Measurements from ENCODE around the gene ZNF655.
A peak's percentile ranks its signal among the peaks of the same experiment; 100 is the strongest.
"Not testable (repeated sequence)": the region's sequence is repeated elsewhere in the genome, so short reads cannot be mapped to it uniquely, and the experiment has no call there.

ZNF655 gene, protein sequence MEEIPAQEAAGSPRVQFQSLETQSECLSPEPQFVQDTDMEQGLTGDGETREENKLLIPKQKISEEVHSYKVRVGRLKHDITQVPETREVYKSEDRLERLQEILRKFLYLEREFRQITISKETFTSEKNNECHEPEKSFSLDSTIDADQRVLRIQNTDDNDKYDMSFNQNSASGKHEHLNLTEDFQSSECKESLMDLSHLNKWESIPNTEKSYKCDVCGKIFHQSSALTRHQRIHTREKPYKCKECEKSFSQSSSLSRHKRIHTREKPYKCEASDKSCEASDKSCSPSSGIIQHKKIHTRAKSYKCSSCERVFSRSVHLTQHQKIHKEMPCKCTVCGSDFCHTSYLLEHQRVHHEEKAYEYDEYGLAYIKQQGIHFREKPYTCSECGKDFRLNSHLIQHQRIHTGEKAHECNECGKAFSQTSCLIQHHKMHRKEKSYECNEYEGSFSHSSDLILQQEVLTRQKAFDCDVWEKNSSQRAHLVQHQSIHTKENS

GRCh38 chr7:99558306-99559174 lies at the start of gene ZNF655:
TSS of gene ZNF655 (plus strand) at chr7:99558642. CDS start at chr7:99560560, 1,918 bp downstream.
- peak; percentile 94 for DNase-seq

DNA sequence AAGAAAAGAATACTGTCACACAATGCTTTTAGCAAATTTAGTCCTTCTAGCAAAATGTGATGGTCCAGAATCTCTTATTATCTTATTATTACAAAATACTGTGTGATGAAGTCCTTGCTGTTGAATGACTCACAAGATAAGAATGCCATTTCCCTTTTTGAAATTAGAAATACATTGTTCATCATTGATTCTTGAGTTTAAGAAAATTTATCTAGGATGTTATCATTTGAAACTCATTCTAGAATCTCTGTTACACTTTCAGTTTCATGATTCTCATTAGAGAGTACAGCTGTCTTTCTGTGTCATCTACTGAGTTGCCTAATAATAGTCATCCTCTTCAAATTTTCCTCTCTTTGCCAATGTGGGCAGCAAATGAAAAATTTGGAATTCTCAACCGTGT lies 44.4 kb upstream of the ZNF655 start:
- DNase-seq, result no peak

GRCh38 chr7:99521399-99521798 lies 37.0 kb upstream of the ZNF655 start:
- no peak for DNase-seq

DNA sequence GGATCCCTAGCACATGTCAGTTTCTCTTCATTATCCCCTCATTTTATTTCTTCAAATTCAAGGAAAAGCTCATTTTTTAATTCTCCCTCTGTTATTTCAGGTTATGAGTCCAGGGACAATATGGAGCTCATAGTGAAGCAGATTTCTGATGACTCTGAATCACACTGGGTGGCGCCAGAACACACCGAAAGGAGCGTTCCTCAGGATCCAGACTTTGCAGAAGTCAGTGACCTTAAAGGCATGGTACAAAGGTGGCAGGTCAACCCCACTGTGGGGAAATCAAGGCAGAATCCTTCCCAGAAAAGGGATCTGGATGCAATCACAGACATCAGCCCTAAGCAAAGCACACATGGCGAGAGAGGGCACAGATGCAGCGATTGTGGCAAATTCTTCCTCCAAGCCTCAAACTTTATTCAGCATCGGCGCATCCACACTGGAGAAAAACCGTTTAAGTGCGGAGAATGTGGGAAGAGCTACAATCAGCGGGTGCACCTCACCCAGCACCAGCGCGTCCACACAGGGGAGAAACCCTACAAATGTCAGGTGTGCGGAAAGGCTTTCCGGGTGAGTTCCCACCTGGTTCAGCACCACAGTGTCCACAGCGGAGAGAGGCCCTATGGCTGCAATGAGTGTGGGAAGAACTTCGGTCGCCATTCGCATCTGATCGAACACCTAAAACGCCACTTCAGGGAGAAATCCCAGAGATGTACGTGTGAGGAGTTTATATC lies 32.6 kb upstream of the ZNF655 start:
- peak; percentile 19 for DNase-seq

- DNase-seq, result no peak
These were observed 27.1 kb upstream of the ZNF655 start for GRCh38 chr7:99531354-99531765.

DNA sequence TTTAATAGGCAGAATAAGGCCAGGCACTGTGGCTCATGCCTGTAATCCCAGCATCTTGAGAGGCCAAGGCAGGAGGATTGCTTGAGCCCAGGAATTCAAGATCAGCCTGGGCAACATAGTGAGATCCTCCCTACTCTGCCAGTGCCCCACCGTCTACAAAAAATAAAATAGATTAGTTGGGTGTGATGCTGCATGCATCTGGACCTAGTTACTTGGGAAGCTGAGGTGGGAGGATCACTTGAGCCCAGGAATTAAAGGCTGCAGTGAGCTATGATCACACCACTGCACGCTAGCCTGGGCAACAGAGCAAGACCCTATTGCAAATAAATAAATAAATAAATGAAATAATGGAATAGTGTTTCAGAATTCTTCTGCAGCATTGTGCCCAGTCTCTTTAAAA lies 22.8 kb upstream of the ZNF655 start:
- DNase-seq, result no peak

- DNase-seq, result no peak
These were observed 19.1 kb upstream of the ZNF655 start for GRCh38 chr7:99539213-99539811.

DNA sequence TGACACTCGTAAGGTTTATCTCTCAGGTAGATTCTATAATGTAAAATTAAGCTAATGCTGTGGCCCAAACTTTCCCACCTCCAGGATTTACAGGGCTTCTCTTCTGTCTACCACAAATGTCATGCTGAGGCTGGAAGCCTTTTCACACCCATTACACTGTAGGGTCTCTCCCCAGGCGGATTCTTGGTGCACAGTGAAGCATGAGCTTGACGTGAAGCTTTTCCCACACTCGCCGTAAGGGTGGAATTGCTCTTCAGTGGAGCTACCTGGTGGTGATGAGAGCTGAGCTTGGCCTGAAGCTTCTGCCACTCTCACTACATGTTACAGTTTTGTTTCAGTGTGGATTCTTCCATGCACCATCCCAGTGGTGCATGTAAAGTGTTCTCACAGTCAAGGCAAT lies 17.9 kb upstream of the ZNF655 start:
- DNase-seq, result no peak

DNA sequence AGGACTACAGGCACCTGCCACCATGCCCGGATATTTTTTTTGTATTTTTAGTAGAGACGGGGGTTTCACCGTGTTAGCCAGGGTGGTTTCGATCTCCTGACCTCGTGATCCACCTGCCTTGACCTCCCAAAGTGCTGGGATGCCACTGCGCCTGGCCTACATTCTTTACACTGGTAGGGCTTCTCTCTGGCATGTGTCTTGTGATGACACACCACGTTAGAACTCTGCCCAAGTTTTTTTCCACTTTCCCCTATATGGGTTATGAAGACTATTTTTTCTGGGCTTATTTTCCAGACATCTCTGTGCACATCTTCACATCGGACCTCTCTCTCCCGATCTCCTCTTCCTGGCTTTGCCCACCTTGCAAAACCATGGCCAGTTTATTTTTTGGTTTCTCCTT lies 17.2 kb upstream of the ZNF655 start:
- DNase-seq, result no peak

DNA sequence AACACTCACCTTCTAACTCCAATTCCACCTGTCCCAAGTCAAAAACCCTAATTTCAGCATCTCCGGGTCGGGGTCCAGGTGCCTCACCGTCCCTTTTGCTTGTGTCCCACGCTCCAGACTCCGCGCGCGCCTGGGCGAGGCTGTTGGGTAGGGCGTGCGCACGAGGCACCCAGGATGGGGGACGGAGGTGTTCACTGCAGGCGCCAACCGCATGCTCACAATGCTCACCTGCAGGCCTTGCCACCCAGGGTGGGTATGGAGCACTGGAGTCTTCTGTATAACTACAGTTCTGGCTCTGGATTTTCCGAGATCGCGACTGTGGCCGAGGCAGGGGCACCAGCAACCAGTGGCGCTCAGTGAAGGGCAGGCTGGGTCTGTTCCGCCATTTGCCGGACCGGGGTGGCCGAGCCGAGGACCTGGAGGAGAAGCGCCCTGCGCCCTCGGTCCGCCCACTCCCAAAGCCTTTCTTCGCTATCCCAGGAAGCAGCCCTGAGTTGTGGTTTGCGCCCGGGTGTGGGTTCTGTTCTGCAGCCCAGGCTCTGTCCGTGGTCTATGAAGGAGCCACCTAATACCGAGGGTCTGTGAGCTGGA lies 15.3 kb upstream of the ZNF655 start:
- no peak for DNase-seq

- DNase-seq, result no peak
These were observed 14.5 kb upstream of the ZNF655 start for GRCh38 chr7:99543916-99544315.

DNA sequence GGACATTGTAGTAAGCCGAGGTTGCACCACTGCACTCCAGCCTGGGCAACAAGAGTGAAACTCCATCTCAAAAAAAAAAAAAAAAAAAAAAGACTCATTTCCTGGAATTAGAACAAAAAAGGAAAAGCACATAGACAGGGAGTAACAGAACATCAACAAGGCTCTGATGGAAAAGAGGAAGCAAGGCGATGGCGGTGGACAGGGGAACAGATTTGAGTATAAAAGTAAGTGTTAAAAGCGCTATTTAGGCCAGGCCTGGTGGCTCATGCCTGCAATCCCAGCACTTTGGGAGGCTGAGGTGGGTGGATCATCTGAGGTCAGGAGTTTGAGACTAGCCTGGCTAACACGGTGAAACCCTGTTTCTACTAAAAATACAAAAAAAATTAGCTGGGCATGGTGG lies 13.1 kb upstream of the ZNF655 start:
- DNase-seq, result not testable (repeated sequence)

DNA sequence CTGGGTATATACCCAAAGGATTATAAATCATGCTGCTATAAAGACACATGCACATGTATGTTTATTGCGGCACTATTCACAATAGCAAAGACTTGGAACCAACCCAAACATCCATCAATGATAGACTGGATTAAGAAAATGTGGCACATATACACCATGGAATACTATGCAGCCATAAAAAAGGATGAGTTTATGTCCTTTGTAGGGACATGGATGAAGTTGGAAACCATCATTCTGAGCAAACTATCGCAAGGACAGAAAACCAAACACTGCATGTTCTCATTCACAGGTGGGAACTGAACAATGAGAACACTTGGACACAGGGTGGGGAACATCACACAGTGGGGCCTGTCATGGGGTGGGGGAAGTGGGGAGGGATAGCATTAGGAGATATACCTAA lies 8.9 kb upstream of the ZNF655 start:
- not testable (repeated sequence) for DNase-seq

DNA sequence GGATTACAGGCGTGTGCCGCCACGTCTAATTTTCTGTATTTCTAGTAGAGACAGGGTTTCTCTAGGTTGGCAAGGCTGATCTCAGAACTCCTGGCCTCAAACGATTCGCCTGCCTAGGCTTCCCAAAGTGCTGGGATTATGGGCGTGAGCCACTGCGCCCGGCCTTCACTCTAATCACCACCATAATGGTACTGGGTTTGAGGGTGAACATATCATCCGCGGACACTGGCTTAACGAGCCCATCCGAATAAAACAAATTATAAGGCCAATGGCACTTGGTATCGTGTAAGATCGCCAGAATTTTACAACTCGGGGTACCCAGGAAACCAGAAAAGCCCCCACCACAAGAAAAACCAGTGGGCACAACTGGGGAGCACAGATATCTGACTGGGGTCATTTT lies 7.1 kb upstream of the ZNF655 start:
- peak; percentile 4 for DNase-seq

DNA sequence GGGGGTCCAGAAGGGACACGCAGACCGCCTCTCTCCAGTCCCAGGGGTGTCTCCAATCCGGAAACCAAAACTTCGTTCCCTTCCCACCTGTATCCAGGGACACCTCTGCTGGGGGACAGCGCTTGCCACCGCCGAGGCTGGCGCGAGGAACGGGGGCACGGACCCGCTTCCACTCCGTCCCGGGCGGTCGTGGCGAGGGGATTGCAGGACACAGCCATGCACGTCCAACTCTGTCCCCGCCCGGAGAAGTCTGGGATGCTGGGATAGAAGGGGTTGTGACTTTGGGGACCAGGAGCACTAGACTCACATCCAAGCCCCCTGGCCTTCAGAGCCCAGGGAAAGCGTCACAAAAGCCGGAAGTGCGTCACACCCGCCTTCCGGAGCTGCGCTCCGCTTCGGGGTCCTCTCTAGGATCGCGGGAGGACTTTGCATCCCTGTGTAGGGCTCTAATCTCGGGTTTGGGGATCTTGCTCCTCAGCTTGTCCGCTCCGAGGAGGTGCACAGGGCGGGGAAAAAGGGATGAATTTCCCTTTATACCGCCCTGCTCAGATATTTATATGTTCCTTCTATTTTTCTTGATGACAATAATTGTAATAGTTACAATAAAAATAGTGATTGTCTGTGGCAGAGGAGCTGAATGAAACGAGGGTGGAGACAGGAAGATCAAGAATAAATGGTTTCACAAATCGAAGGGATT lies 6.5 kb upstream of the ZNF655 start, which contains the start of gene FAM200A:
TSS of gene FAM200A (minus strand) at position 348 of the 697 bp plus-strand sequence. CDS start 3,707 bp downstream, outside the sequence.
- peak; percentile 88 for DNase-seq

DNA sequence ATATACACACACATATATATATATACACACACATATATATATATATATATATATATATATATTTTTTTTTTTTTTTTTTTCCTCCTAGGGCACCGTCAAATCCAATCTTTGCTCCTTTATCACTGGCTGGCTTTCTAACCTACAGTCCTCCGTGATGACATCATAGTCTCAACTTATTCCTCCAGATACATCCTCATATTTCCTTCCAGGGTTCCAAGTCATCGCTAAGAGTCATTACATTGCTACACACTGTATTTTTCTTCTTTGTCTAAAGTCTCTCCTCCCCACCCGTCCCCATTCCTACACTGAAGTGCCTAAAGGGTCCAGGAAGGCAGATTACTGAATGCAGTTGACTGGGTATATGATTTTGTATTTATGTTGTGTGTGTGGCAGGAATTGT lies 5.4 kb upstream of the ZNF655 start:
- DNase-seq, result no peak

- DNase-seq, result no peak
These were observed 3.5 kb upstream of the ZNF655 start for GRCh38 chr7:99554939-99555338.

- DNase-seq, result no peak
These were observed 1.2 kb upstream of the ZNF655 start for GRCh38 chr7:99557196-99557607.

- DNase-seq, result no peak
These were observed 519 bp upstream of the ZNF655 start for GRCh38 chr7:99557940-99558305.

GRCh38 chr7:99559175-99559915 lies 903 bp downstream of the ZNF655 start:
- peak; percentile 50 for DNase-seq

Measured in CD4-positive, alpha-beta T cell treated with Interleukin-21 for 1 hour (primary cell).